ENCODE data around the gene KRTAP5-8. TPM values are rescaled to one million over a fixed set of nuclear protein-coding genes. Genes with fewer than 3 reads are reported as not detected.
A peak's percentile ranks its signal among the peaks of the same experiment; 100 is the strongest.
"Not testable (repeated sequence)": the region's sequence is repeated elsewhere in the genome, so short reads cannot be mapped to it uniquely, and the experiment has no call there.

The KRTAP5-8 gene, protein sequence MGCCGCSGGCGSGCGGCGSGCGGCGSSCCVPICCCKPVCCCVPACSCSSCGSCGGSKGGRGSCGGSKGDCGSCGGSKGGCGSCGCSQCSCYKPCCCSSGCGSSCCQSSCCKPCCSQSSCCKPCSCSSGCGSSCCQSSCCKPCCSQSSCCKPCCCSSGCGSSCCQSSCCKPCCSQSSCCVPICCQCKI
- total RNA-seq (not detected), total RNA-seq (0 to 0.20 (median 0) reads per million in 29 experiments)
- not detected for total RNA-seq (2013)

DNA sequence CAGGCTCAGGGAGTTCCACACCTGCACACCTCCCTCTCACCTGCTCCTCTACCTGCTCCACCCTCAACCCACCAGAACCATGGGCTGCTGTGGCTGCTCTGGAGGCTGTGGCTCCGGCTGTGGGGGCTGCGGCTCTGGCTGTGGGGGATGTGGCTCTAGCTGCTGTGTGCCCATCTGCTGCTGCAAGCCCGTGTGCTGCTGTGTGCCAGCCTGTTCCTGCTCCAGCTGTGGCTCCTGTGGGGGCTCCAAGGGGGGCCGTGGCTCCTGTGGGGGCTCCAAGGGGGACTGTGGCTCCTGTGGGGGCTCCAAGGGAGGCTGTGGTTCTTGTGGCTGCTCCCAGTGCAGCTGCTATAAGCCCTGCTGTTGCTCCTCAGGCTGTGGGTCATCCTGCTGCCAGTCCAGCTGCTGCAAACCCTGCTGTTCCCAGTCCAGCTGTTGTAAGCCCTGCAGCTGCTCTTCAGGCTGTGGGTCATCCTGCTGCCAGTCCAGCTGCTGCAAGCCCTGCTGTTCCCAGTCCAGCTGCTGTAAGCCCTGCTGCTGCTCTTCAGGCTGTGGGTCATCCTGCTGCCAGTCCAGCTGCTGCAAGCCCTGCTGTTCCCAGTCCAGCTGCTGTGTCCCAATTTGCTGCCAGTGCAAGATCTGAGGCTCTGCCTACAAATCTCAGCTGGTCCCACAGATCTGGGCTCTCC, at the start of gene KRTAP5-8:
Gene KRTAP5-8, plus strand, starts transcription at position 49 of the 689 bp plus-strand sequence. Its CDS starts 31 bp downstream, at position 80.
- H3K4me1 ChIP-seq (ENCODE audit: control insufficient read depth in 1 of 2, extremely low read depth in 1 of 2, insufficient read depth in 2 of 2, low read length in 2 of 2); DNase-seq; H3K9me3 ChIP-seq; CTCF ChIA-PET; H3K4me3 Mint-ChIP-seq; H3K27ac Mint-ChIP-seq; ATAC-seq (replicated peaks in 1 of 4); POLR2A ChIA-PET; H3K36me3 ChIP-seq (ENCODE audit: control insufficient read depth in 2 of 2, extremely low read depth in 1 of 2, insufficient read depth in 1 of 2, low read length in 1 of 2); H3K4me3 ChIP-seq (ENCODE audit: control insufficient read depth in 1 of 2, extremely low read depth in 1 of 2, low read length in 1 of 2); H3K4me1 Mint-ChIP-seq; H3K36me3 Mint-ChIP-seq; H3K27ac ChIP-seq (ENCODE audit: low read length): not testable (repeated sequence)
- peaks cover 7 to 30% of the 10 kb centered on the region in 2 donors for H3K27me3 Mint-ChIP-seq
- no CpG with 5 or more reads among the region's 4 CpGs for WGBS (ENCODE audit: insufficient coverage)
- peaks cover 0 to 12% (median 7%) of the 10 kb centered on the region in 3 donors for H3K9me3 Mint-ChIP-seq
- peaks cover 0 to 31% of the 10 kb centered on the region in 2 experiments for H3K27me3 ChIP-seq (replicated peaks in 1 of 2; ENCODE audit: control insufficient read depth in 2 of 2, extremely low read depth in 1 of 2, insufficient read depth in 2 of 2, low read length in 1 of 2)

DNA sequence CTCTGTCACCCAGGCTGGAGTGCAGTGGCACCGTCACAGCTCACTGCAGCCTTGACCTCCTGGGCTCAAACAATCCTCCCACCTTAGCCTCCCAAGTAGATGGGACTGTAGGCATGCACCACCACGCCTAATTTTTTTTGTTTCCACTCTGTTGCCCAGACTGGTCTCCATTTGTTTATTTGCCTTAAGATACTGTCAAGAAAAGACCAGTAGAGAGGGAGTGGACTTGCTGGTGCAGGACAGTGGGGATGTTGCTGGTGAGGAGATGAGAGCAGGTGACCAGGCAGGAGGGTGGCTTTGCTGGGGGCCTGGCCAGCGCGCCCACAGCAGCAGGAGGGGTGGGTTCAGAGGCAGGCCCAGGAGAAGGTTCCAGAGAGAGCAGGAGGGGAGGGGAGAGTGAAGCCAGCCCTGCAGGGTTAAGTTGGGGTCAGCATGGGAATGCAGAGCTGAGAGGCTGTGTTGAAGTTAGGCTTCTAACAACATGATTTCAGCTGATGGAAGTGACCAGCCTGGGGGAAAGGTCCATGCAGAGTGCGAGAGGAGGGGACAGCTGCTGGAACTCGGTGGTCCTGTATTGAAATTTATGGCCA, 49.0 kb upstream of the KRTAP5-8 start:
- H3K27me3 ChIP-seq (replicated peaks in 1 of 2; ENCODE audit: control insufficient read depth in 2 of 2, extremely low read depth in 1 of 2, insufficient read depth in 2 of 2, low read length in 1 of 2): no peaks in the 10 kb centered on the region
- no peaks in the 10 kb centered on the region for H3K9me3 Mint-ChIP-seq
- H3K27me3 Mint-ChIP-seq: no peaks in the 10 kb centered on the region
- POLR2A ChIA-PET: no interaction called here
- peaks cover 0 to 5% (median 4%) of the 10 kb centered on the region in 3 donors for H3K4me1 Mint-ChIP-seq
- no peak overlapping the region for H3K4me3 ChIP-seq (ENCODE audit: control insufficient read depth in 1 of 2, extremely low read depth in 1 of 2, low read length in 1 of 2)
- no peaks in the 10 kb centered on the region for H3K9me3 ChIP-seq
- WGBS (ENCODE audit: insufficient coverage): 92% methylated on average over 3 of the region's 6 CpGs
- peaks cover 29 to 66% of the 10 kb centered on the region in 2 donors for H3K36me3 ChIP-seq (ENCODE audit: control insufficient read depth in 2 of 2, extremely low read depth in 1 of 2, insufficient read depth in 1 of 2, low read length in 1 of 2)
- no peak overlapping the region for H3K4me3 Mint-ChIP-seq
- H3K27ac ChIP-seq (ENCODE audit: low read length): no peak overlapping the region
- H3K4me1 ChIP-seq (ENCODE audit: control insufficient read depth in 1 of 2, extremely low read depth in 1 of 2, insufficient read depth in 2 of 2, low read length in 2 of 2): no peaks in the 10 kb centered on the region
- ATAC-seq (replicated peaks in 1 of 4) (no peak), DNase-seq (peak in 1 of 35 experiments; percentile 7)
- peak overlapping the region in 1 of 2 donors; percentile 6 for H3K27ac Mint-ChIP-seq
- CTCF ChIA-PET: no interaction called here
- peaks cover 74% of the 10 kb centered on the region for H3K36me3 Mint-ChIP-seq

DNA sequence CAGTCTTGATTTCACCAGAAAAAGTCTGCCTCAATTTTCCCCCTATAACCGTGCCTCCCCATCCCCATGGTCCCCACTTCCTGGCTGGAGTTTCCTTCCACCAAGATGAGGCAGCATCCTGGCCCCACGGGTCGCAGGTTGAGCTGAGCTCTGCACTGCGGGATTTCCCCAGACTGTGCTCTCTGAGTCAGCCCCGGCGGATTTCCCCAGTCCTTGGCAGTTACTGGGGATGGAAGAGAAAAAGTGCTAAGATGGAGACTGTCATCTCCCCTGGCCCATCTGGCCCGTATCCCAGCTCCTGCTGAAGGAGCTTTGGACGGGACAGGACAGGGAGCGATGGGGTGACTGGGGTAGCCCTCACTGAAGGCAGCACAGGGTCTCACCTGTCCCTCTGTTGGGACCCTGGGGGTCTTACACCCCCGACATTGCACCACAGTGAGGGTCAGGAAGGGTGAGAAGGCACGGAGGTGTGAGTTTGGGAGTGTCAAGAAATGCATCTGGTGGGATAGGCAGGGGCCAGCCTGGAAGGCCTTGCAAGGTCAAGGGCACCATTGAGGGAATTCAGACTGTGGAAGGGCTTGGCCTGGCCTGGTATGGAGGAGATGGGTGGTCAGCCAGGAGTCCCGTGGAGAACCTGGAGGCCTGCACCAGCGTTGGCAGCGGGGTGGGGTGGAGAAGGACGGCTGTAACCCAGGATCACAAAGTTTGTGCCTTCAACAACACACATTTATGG, 48.3 kb upstream of the KRTAP5-8 start:
- H3K36me3 ChIP-seq (ENCODE audit: control insufficient read depth in 2 of 2, extremely low read depth in 1 of 2, insufficient read depth in 1 of 2, low read length in 1 of 2): peaks cover 26 to 63% of the 10 kb centered on the region in 2 donors
- H3K36me3 Mint-ChIP-seq: peaks cover 73% of the 10 kb centered on the region
- 56% methylated on average over 11 of the region's 15 CpGs for WGBS (ENCODE audit: insufficient coverage)
- H3K4me3 Mint-ChIP-seq: no peak overlapping the region
- ChIA-PET POLR2A (no interaction called here), CTCF (no interaction called here)
- H3K27ac ChIP-seq (ENCODE audit: low read length): no peak overlapping the region
- H3K4me1 Mint-ChIP-seq: peaks cover 0 to 5% (median 4%) of the 10 kb centered on the region in 3 donors
- H3K27me3 ChIP-seq (replicated peaks in 1 of 2; ENCODE audit: control insufficient read depth in 2 of 2, extremely low read depth in 1 of 2, insufficient read depth in 2 of 2, low read length in 1 of 2): no peaks in the 10 kb centered on the region
- no peak overlapping the region for H3K27ac Mint-ChIP-seq
- H3K27me3 Mint-ChIP-seq: no peaks in the 10 kb centered on the region
- H3K9me3 ChIP-seq: no peaks in the 10 kb centered on the region
- no peak overlapping the region for H3K4me3 ChIP-seq (ENCODE audit: control insufficient read depth in 1 of 2, extremely low read depth in 1 of 2, low read length in 1 of 2)
- ATAC-seq (replicated peaks in 1 of 4): no peak
- H3K9me3 Mint-ChIP-seq: no peaks in the 10 kb centered on the region
- DNase-seq: peak in 4 of 35 experiments; percentile 3 to 20 (median 8)
- H3K4me1 ChIP-seq (ENCODE audit: control insufficient read depth in 1 of 2, extremely low read depth in 1 of 2, insufficient read depth in 2 of 2, low read length in 2 of 2): no peaks in the 10 kb centered on the region

DNA sequence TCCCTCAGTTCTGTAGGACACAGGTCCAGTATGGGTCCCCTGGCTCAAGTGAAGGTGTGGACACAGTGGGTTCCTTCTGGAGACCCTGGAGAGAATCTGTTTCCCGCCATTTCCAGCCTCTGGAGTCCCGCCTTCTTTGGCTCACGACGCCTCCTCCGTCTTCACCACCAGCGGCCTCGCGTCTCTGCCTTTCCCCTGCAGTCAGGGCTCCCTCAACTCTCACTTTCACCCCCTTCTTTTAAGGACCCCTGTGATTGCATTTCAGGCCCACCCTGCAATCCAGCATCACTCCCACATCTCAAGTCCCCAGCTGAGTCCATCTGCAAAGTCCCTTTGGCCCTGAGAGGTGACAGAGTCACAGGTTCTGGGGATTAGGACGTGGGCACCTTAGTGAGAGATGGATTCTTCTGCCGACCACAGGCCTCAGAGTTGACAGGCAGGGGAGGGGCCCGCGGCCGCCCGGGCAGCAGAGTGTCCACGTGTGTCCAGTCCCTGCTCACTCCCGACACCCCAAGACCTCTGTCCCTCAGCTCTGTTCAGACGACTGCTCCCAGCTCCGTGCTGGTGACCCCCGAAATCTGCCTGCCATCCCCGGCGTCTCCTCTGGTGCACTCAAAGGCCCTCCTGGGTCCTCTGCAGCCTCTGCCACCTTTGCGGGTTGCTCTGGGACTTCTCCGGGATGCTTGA, 47.6 kb upstream of the KRTAP5-8 start:
- DNase-seq (peak in 3 of 35 experiments; percentile 2 to 11 (median 9)), ATAC-seq (replicated peaks in 1 of 4) (no peak)
- Mint-ChIP-seq H3K27ac (no peak overlapping the region), H3K4me3 (no peak overlapping the region), H3K4me1 (peaks cover 0 to 5% (median 4%) of the 10 kb centered on the region in 3 donors), H3K36me3 (peaks cover 72% of the 10 kb centered on the region), H3K9me3 (no peaks in the 10 kb centered on the region), H3K27me3 (no peaks in the 10 kb centered on the region)
- no peak overlapping the region for H3K27ac ChIP-seq (ENCODE audit: low read length)
- no peaks in the 10 kb centered on the region for H3K27me3 ChIP-seq (replicated peaks in 1 of 2; ENCODE audit: control insufficient read depth in 2 of 2, extremely low read depth in 1 of 2, insufficient read depth in 2 of 2, low read length in 1 of 2)
- H3K4me3 ChIP-seq (ENCODE audit: control insufficient read depth in 1 of 2, extremely low read depth in 1 of 2, low read length in 1 of 2): no peak overlapping the region
- ChIA-PET CTCF (no interaction called here), POLR2A (no interaction called here)
- WGBS (ENCODE audit: insufficient coverage): 92% methylated on average over 23 of the region's 23 CpGs
- no peaks in the 10 kb centered on the region for H3K4me1 ChIP-seq (ENCODE audit: control insufficient read depth in 1 of 2, extremely low read depth in 1 of 2, insufficient read depth in 2 of 2, low read length in 2 of 2)
- H3K9me3 ChIP-seq: no peaks in the 10 kb centered on the region
- peaks cover 24 to 60% of the 10 kb centered on the region in 2 donors for H3K36me3 ChIP-seq (ENCODE audit: control insufficient read depth in 2 of 2, extremely low read depth in 1 of 2, insufficient read depth in 1 of 2, low read length in 1 of 2)

DNA sequence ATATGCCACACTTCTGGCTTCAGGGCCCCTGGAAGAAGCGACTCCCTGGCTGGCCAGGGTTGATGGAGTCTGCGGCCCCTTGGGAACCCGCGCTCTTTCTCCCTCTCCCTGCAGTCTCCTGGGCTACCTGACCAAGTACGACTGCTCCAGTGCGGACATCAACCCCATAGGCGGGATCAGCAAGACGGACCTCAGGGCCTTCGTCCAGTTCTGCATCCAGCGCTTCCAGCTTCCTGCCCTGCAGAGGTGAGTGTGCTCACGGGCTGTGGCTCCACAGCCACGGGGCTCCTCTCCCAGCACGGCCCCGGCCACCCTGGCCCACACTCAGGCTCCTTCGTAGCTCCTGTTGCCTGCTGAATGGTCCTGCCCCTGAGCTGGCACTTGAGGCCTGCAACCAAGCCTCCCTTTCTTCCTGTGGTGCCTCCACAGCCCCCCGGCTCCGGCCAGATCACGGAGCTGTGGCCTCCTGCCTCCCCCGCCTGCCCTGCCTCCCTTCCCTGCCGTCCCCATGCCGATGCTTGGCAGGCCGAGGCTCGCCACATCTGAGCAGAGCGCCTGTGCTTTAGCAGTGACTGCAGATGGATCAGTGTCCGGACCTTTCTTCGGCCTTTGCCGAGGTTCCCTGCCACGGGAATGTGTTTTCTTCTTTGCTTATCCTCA, 47.0 kb upstream of the KRTAP5-8 start:
- Histone ChIP-seq H3K36me3 (ENCODE audit: control insufficient read depth in 2 of 2, extremely low read depth in 1 of 2, insufficient read depth in 1 of 2, low read length in 1 of 2) (peaks cover 21 to 60% of the 10 kb centered on the region in 2 donors), H3K9me3 (no peaks in the 10 kb centered on the region), H3K4me1 (ENCODE audit: control insufficient read depth in 1 of 2, extremely low read depth in 1 of 2, insufficient read depth in 2 of 2, low read length in 2 of 2) (no peaks in the 10 kb centered on the region), H3K27ac (ENCODE audit: low read length) (no peak overlapping the region), H3K4me3 (ENCODE audit: control insufficient read depth in 1 of 2, extremely low read depth in 1 of 2, low read length in 1 of 2) (no peak overlapping the region), H3K27me3 (replicated peaks in 1 of 2; ENCODE audit: control insufficient read depth in 2 of 2, extremely low read depth in 1 of 2, insufficient read depth in 2 of 2, low read length in 1 of 2) (no peaks in the 10 kb centered on the region)
- ChIA-PET POLR2A (no interaction called here), CTCF (no interaction called here)
- H3K27ac Mint-ChIP-seq: no peak overlapping the region
- DNase-seq: peak in 2 of 35 experiments; percentile 3 to 21
- H3K9me3 Mint-ChIP-seq: no peaks in the 10 kb centered on the region
- H3K27me3 Mint-ChIP-seq: no peaks in the 10 kb centered on the region
- no peak for ATAC-seq (replicated peaks in 1 of 4)
- 97% methylated on average over 27 of the region's 28 CpGs for WGBS (ENCODE audit: insufficient coverage)
- peaks cover 73% of the 10 kb centered on the region for H3K36me3 Mint-ChIP-seq
- H3K4me1 Mint-ChIP-seq: peaks cover 0 to 5% (median 4%) of the 10 kb centered on the region in 3 donors
- no peak overlapping the region for H3K4me3 Mint-ChIP-seq

Measured in T-cell (primary cell).